HEK293 (cell line): ENCODE data around the gene MYO9B.
A peak's percentile ranks its signal among the peaks of the same experiment; 100 is the strongest.

Experiments
- BCL11B ChIP-seq: fragments of 450-650 bp; formaldehyde crosslinking; IDR thresholded peaks from 2 replicates; pipeline ENCODE4 v1.5.1; 2016; ENCODE audit warnings: low read depth, missing biosample characterization, missing genetic modification characterization
- ELK4 ChIP-seq: IDR thresholded peaks from 2 replicates; pipeline ENCODE4 v1.6.1; 2011; ENCODE audit warnings: mild to moderate bottlenecking, low read depth, low read length, borderline replicate concordance
- HOXA7 ChIP-seq: sonication (generic); formaldehyde crosslinking; IDR thresholded peaks from 2 replicates; pipeline ENCODE4 v1.8.1; 2022; ENCODE audit warnings: missing genetic modification reagents, borderline replicate concordance
- HOXD13 ChIP-seq: sonication (generic); formaldehyde crosslinking; IDR thresholded peaks from 2 replicates; pipeline ENCODE4 v1.8.0; 2022; ENCODE audit warnings: missing genetic modification reagents, borderline replicate concordance
- KLF9 ChIP-seq: fragments of 450-650 bp; formaldehyde crosslinking; IDR thresholded peaks from 2 replicates; pipeline ENCODE4 v1.5.1; 2016; ENCODE audit warnings: missing biosample characterization, missing genetic modification characterization, low read depth
- PRDM6 ChIP-seq: fragments of 450-650 bp; formaldehyde crosslinking; IDR thresholded peaks from 2 replicates; pipeline ENCODE4 v1.5.1; 2017; ENCODE audit warnings: missing biosample characterization, missing genetic modification characterization
- ZBTB21 ChIP-seq: fragments of 450-650 bp; formaldehyde crosslinking; IDR thresholded peaks from 2 replicates; pipeline ENCODE4 v1.5.1; 2017; ENCODE audit warnings: missing biosample characterization, missing genetic modification characterization
- ZBTB6 ChIP-seq: fragments of 450-650 bp; formaldehyde crosslinking; IDR thresholded peaks from 2 replicates; pipeline ENCODE4 v1.5.1; 2017; ENCODE audit warnings: missing biosample characterization, missing genetic modification characterization
- ZEB2 ChIP-seq: fragments of 450-650 bp; formaldehyde crosslinking; IDR thresholded peaks from 2 replicates; pipeline ENCODE4 v1.5.1; 2016; ENCODE audit warnings: missing biosample characterization, missing genetic modification characterization
- ZIC2 ChIP-seq: fragments of 450-650 bp; formaldehyde crosslinking; IDR thresholded peaks from 2 replicates; pipeline ENCODE4 v1.5.1; 2016; ENCODE audit warnings: missing biosample characterization, missing genetic modification characterization
- ZNF138 ChIP-seq: fragments of 450-650 bp; formaldehyde crosslinking; IDR thresholded peaks from 2 replicates; pipeline ENCODE4 v1.5.1; 2016; ENCODE audit warnings: missing biosample characterization, missing genetic modification characterization, borderline replicate concordance
- ZNF140 ChIP-seq: fragments of 450-650 bp; formaldehyde crosslinking; IDR thresholded peaks from 2 replicates; pipeline ENCODE4 v1.5.1; 2016; ENCODE audit warnings: missing biosample characterization, missing genetic modification characterization
- ZNF214 ChIP-seq: fragments of 450-650 bp; formaldehyde crosslinking; IDR thresholded peaks from 2 replicates; pipeline ENCODE4 v1.5.1; 2017; ENCODE audit warnings: missing biosample characterization, mild to moderate bottlenecking, missing genetic modification characterization, borderline replicate concordance
- ZNF274 ChIP-seq, 2 experiments: fragments of 200-500 bp in 1 of 2; fragments of 450-650 bp in 1 of 2; sonication (Bioruptor generic) in 1 of 2; formaldehyde crosslinking in 1 of 2; IDR thresholded peaks; 2 replicates each; pipeline versions ENCODE4 v1.5.1 to v1.6.1; 2014 to 2016; ENCODE audit warnings: borderline replicate concordance in 1 of 2, inconsistent platforms in 1 of 2, low read length in 1 of 2, missing biosample characterization in 1 of 2, missing genetic modification characterization in 1 of 2
- ZNF341 ChIP-seq: fragments of 450-650 bp; formaldehyde crosslinking; IDR thresholded peaks from 2 replicates; pipeline ENCODE4; 2016; ENCODE audit warnings: low read depth, missing biosample characterization, missing genetic modification characterization
- ZNF423 ChIP-seq: fragments of 450-650 bp; formaldehyde crosslinking; IDR thresholded peaks from 2 replicates; pipeline ENCODE4 v1.5.1; 2016; ENCODE audit warnings: missing biosample characterization, missing genetic modification characterization
- ZNF514 ChIP-seq: fragments of 450-650 bp; formaldehyde crosslinking; IDR thresholded peaks from 2 replicates; pipeline ENCODE4 v1.5.1; 2016; ENCODE audit warnings: missing biosample characterization, missing genetic modification characterization
- ZNF544 ChIP-seq: fragments of 450-650 bp; formaldehyde crosslinking; IDR thresholded peaks from 2 replicates; pipeline ENCODE4 v1.5.0; 2017; ENCODE audit warnings: missing biosample characterization, missing genetic modification characterization
- ZNF555 ChIP-seq: fragments of 450-650 bp; formaldehyde crosslinking; conservative IDR thresholded peaks from 2 replicates; pipeline ENCODE4 v1.5.1; 2017; ENCODE audit warnings: missing biosample characterization, mild to moderate bottlenecking, missing genetic modification characterization, inconsistent platforms
- ZNF610 ChIP-seq: fragments of 450-650 bp; formaldehyde crosslinking; IDR thresholded peaks from 2 replicates; pipeline ENCODE4 v1.5.1; 2016; ENCODE audit warnings: missing biosample characterization, missing genetic modification characterization, borderline replicate concordance
- ZNF677 ChIP-seq: fragments of 450-650 bp; IDR thresholded peaks from 2 replicates; pipeline ENCODE4 v1.5.0; 2018; ENCODE audit warnings: missing biosample characterization, mild to moderate bottlenecking, missing genetic modification characterization, moderate library complexity
- ZNF747 ChIP-seq: fragments of 450-650 bp; formaldehyde crosslinking; IDR thresholded peaks from 2 replicates; pipeline ENCODE4 v1.5.1; 2016; ENCODE audit warnings: missing biosample characterization, missing genetic modification characterization
- ZNF76 ChIP-seq: fragments of 450-650 bp; formaldehyde crosslinking; IDR thresholded peaks from 2 replicates; pipeline ENCODE4; 2016; ENCODE audit warnings: low read depth, missing biosample characterization, missing genetic modification characterization, borderline replicate concordance
- ZNF768 ChIP-seq: fragments of 450-650 bp; formaldehyde crosslinking; IDR thresholded peaks from 2 replicates; pipeline ENCODE4 v1.5.1; 2018; ENCODE audit warnings: missing biosample characterization, mild to moderate bottlenecking, missing genetic modification characterization
- TF ChIP-seq, protein P1 (sequence below): fragments of 450-650 bp; formaldehyde crosslinking; IDR thresholded peaks from 2 replicates; pipeline ENCODE4 v1.5.1; 2016; ENCODE audit warnings: missing biosample characterization, missing genetic modification characterization
- TF ChIP-seq, protein P2 (sequence below): fragments of 450-650 bp; formaldehyde crosslinking; conservative IDR thresholded peaks from 2 replicates; pipeline ENCODE4 v1.5.1; 2016; ENCODE audit warnings: low read depth, missing biosample characterization, missing genetic modification characterization
- TF ChIP-seq, protein P3 (sequence below): fragments of 450-650 bp; formaldehyde crosslinking; IDR thresholded peaks from 2 replicates; pipeline ENCODE4 v1.5.1; 2016; ENCODE audit warnings: missing biosample characterization, missing genetic modification characterization

Gene MYO9B

GRCh38 chr19:17135001-17135853, 59.6 kb downstream of the MYO9B start (continued):
- TF ChIP-seq ZNF423 (no peak), ZIC2 (peak; percentile 85), ZNF514 (tag by site-specific recombination) (no peak), ZNF610 (tag by site-specific recombination) (no peak), ZEB2 (peak; percentile 95), ZBTB21 (tag by site-specific recombination) (no peak; the same call in 1 of the 2 replicates), ZNF76 (tag by site-specific recombination) (peak; percentile 68; the same call in 1 of the 2 replicates), ZNF341 (tag by site-specific recombination) (no peak), ZNF138 (tag by site-specific recombination) (no peak), ZNF140 (tag by site-specific recombination) (no peak), ZNF747 (tag by site-specific recombination) (no peak), ZNF274 (IDR thresholded peaks at IDR 0.05; ENCODE audit: low read length) (no peak), ZNF274 (tag by site-specific recombination; IDR thresholded peaks at IDR 0.05; ENCODE audit: borderline replicate concordance) (no peak), ZNF544 (tag by site-specific recombination) (no peak), BCL11B (tag by site-specific recombination) (no peak), ZNF214 (no peak), HOXD13 (CRISPR knock-in tag) (no peak), ZBTB6 (tag by site-specific recombination) (no peak), ZNF677 (tag by site-specific recombination) (no peak), HOXA7 (CRISPR knock-in tag) (no peak), ELK4 (no peak), ZNF555 (tag by site-specific recombination) (no peak), PRDM6 (peak; percentile 26; the same call in 1 of the 2 replicates), ZNF768 (tag by site-specific recombination) (no peak), KLF9 (tag by site-specific recombination) (peak; percentile 79)
- TF ChIP-seq, protein P1, sequence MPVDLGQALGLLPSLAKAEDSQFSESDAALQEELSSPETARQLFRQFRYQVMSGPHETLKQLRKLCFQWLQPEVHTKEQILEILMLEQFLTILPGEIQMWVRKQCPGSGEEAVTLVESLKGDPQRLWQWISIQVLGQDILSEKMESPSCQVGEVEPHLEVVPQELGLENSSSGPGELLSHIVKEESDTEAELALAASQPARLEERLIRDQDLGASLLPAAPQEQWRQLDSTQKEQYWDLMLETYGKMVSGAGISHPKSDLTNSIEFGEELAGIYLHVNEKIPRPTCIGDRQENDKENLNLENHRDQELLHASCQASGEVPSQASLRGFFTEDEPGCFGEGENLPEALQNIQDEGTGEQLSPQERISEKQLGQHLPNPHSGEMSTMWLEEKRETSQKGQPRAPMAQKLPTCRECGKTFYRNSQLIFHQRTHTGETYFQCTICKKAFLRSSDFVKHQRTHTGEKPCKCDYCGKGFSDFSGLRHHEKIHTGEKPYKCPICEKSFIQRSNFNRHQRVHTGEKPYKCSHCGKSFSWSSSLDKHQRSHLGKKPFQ (tag by site-specific recombination): no peak
- TF ChIP-seq, protein P2, sequence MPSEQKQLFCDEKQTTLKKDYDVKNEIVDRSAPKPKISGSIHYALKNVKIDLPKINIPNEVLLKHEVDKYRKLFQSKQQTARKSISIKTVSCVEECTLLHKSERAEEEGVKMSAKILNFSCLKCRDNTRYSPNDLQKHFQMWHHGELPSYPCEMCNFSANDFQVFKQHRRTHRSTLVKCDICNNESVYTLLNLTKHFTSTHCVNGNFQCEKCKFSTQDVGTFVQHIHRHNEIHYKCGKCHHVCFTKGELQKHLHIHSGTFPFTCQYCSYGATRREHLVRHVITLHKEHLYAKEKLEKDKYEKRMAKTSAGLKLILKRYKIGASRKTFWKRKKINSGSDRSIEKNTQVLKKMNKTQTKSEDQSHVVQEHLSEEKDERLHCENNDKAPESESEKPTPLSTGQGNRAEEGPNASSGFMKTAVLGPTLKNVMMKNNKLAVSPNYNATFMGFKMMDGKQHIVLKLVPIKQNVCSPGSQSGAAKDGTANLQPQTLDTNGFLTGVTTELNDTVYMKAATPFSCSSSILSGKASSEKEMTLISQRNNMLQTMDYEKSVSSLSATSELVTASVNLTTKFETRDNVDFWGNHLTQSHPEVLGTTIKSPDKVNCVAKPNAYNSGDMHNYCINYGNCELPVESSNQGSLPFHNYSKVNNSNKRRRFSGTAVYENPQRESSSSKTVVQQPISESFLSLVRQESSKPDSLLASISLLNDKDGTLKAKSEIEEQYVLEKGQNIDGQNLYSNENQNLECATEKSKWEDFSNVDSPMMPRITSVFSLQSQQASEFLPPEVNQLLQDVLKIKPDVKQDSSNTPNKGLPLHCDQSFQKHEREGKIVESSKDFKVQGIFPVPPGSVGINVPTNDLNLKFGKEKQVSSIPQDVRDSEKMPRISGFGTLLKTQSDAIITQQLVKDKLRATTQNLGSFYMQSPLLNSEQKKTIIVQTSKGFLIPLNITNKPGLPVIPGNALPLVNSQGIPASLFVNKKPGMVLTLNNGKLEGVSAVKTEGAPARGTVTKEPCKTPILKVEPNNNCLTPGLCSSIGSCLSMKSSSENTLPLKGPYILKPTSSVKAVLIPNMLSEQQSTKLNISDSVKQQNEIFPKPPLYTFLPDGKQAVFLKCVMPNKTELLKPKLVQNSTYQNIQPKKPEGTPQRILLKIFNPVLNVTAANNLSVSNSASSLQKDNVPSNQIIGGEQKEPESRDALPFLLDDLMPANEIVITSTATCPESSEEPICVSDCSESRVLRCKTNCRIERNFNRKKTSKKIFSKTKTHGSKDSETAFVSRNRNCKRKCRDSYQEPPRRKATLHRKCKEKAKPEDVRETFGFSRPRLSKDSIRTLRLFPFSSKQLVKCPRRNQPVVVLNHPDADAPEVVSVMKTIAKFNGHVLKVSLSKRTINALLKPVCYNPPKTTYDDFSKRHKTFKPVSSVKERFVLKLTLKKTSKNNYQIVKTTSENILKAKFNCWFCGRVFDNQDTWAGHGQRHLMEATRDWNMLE (tag by site-specific recombination): peak; percentile 31; the same call in 1 of the 2 replicates
- TF ChIP-seq, protein P3, sequence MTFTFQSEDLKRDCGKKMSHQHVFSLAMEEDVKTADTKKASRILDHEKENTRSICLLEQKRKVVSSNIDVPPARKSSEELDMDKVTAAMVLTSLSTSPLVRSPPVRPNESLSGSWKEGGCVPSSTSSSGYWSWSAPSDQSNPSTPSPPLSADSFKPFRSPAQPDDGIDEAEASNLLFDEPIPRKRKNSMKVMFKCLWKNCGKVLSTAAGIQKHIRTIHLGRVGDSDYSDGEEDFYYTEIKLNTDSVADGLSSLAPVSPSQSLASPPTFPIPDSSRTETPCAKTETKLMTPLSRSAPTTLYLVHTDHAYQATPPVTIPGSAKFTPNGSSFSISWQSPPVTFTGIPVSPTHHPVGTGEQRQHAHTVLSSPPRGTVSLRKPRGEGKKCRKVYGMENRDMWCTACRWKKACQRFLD (tag by site-specific recombination): no peak
